Mucosa of stomach (tissue), 1 donor: ENCODE results near the gene HEG1.

Experiments
- H3K27me3 ChIP-seq: one replicate; pipeline ENCODE4 v1.7.0; 2013; ENCODE audit warnings: mild to moderate bottlenecking, low read length; ENCODE audit not compliant: control insufficient read depth, insufficient read depth
- H3K36me3 ChIP-seq: one replicate; pipeline ENCODE4 v1.7.0; 2013; ENCODE audit warnings: low read length; ENCODE audit not compliant: control insufficient read depth, insufficient read depth
- H3K4me1 ChIP-seq: one replicate; pipeline ENCODE4 v1.7.0; 2013; ENCODE audit warnings: mild to moderate bottlenecking, low read length; ENCODE audit not compliant: control insufficient read depth, insufficient read depth
- H3K4me3 ChIP-seq: one replicate; pipeline ENCODE4 v1.7.0; 2013; ENCODE audit warnings: low read length
- H3K9ac ChIP-seq: one replicate; pipeline ENCODE4 v1.7.0; 2013; ENCODE audit warnings: mild to moderate bottlenecking, low read length, moderate library complexity
- H3K9me3 ChIP-seq: one replicate; pipeline ENCODE4 v1.7.0; 2013; ENCODE audit warnings: mild to moderate bottlenecking, low read length, moderate library complexity; ENCODE audit not compliant: control insufficient read depth
- donor health status: Pancreatic carcinoma.

The HEG1 gene

GRCh38 chr3:124924741-124925140, 131.1 kb downstream of the HEG1 start:
- H3K36me3 ChIP-seq: no peaks in the 10 kb centered on the region
- H3K4me3 ChIP-seq: no peak overlapping the region
- H3K27me3 ChIP-seq: no peaks in the 10 kb centered on the region
- H3K4me1 ChIP-seq: peaks cover 9% of the 10 kb centered on the region
- no peak overlapping the region for H3K9ac ChIP-seq
- no peaks in the 10 kb centered on the region for H3K9me3 ChIP-seq

- no peaks in the 10 kb centered on the region for H3K27me3 ChIP-seq
- no peak overlapping the region for H3K9ac ChIP-seq
- no peaks in the 10 kb centered on the region for H3K9me3 ChIP-seq
- peaks cover under 1% of the 10 kb centered on the region for H3K4me1 ChIP-seq
- no peaks in the 10 kb centered on the region for H3K36me3 ChIP-seq
- H3K4me3 ChIP-seq: no peak overlapping the region
These were observed 132.0 kb downstream of the HEG1 start for GRCh38 chr3:124923833-124924232.

- H3K9me3 ChIP-seq: no peaks in the 10 kb centered on the region
- no peaks in the 10 kb centered on the region for H3K4me1 ChIP-seq
- H3K36me3 ChIP-seq: no peaks in the 10 kb centered on the region
- no peak overlapping the region for H3K9ac ChIP-seq
- no peaks in the 10 kb centered on the region for H3K27me3 ChIP-seq
- no peak overlapping the region for H3K4me3 ChIP-seq
These were observed 135.1 kb downstream of the HEG1 start for GRCh38 chr3:124920718-124921117.

- no peaks in the 10 kb centered on the region for H3K27me3 ChIP-seq
- no peaks in the 10 kb centered on the region for H3K4me1 ChIP-seq
- no peak overlapping the region for H3K4me3 ChIP-seq
- H3K36me3 ChIP-seq: no peaks in the 10 kb centered on the region
- H3K9ac ChIP-seq: no peak overlapping the region
- no peaks in the 10 kb centered on the region for H3K9me3 ChIP-seq
These were observed 136.0 kb downstream of the HEG1 start for GRCh38 chr3:124919756-124920155.

- Histone ChIP-seq H3K4me1 (no peaks in the 10 kb centered on the region), H3K4me3 (no peak overlapping the region), H3K27me3 (no peaks in the 10 kb centered on the region), H3K36me3 (no peaks in the 10 kb centered on the region), H3K9ac (no peak overlapping the region), H3K9me3 (no peaks in the 10 kb centered on the region)
These were observed 137.3 kb downstream of the HEG1 start for GRCh38 chr3:124918524-124918923.

GRCh38 chr3:124916837-124917409, 138.9 kb downstream of the HEG1 start:
- Histone ChIP-seq H3K9me3 (no peaks in the 10 kb centered on the region), H3K4me1 (no peaks in the 10 kb centered on the region), H3K9ac (no peak overlapping the region), H3K4me3 (no peak overlapping the region), H3K36me3 (no peaks in the 10 kb centered on the region), H3K27me3 (no peaks in the 10 kb centered on the region)
